ENCODE results near the gene ARHGAP25. TPM values are rescaled to one million over a fixed set of nuclear protein-coding genes. Genes with fewer than 3 reads are reported as not detected.

Gene ARHGAP25
- total and polyA plus RNA-seq, 2 donors (not counting 3 experiments of a cell fraction or from before 2014, with no cell fraction given), result 0.50 to 2.0 TPM

DNA sequence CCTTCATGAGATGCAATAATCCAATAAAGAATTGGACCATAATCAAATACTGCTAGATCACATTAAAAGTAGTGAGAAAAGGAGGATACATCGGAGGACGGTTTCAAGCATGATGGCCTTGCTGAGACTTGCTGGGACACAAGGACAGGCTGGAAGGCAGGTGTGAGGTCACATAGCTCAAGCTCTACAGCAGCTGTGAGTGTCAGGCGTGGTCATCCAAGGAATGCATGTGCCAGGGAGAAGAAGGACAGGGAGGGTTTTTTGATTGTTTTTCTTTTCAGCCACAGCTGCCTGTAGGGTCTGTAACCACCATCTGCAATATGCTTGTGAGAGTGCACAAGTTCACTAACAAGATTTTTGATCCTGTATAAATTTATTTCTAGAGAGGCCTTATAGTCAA, 79.0 kb downstream of the ARHGAP25 start:
- Histone ChIP-seq H3K27ac (ENCODE audit: insufficient read depth, low read depth, low read length) (no peak overlapping the region), H3K4me1 (ENCODE audit: control insufficient read depth, extremely low read depth, insufficient read depth, low read length) (peaks cover 14% of the 10 kb centered on the region), H3K4me3 (replicated peaks in 1 of 3; ENCODE audit: insufficient read depth in 1 of 3, low read depth in 1 of 3, low read length in 3 of 3) (no peak overlapping the region), H3K36me3 (ENCODE audit: control insufficient read depth in 2 of 2, extremely low read depth in 1 of 2, insufficient read depth in 2 of 2, low read length in 2 of 2) (no peaks in the 10 kb centered on the region), H2AFZ (ENCODE audit: low read depth, low read length) (no peak overlapping the region), H3K9ac (replicated peaks; ENCODE audit: extremely low read depth, insufficient read depth, low read length) (no peak overlapping the region), H3K27me3 (ENCODE audit: control insufficient read depth in 2 of 2, insufficient read depth in 2 of 2, low read length in 2 of 2) (no peaks in the 10 kb centered on the region), H4K20me1 (replicated peaks; ENCODE audit: control insufficient read depth, extremely low read depth, insufficient read depth, low read length) (no peaks in the 10 kb centered on the region), H3K79me2 (ENCODE audit: control insufficient read depth, insufficient read depth, low read length) (no peaks in the 10 kb centered on the region), H3K4me2 (ENCODE audit: insufficient read depth, low read length) (no peak overlapping the region), H3K9me3 (replicated peaks; ENCODE audit: control insufficient read depth, insufficient read depth, low read length) (no peaks in the 10 kb centered on the region), H3K9me1 (replicated peaks; ENCODE audit: control insufficient read depth, extremely low read depth, insufficient read depth, low read length) (no peaks in the 10 kb centered on the region)
- TF ChIP-seq EZH2 (IDR thresholded peaks at IDR 0.05; ENCODE audit: borderline replicate concordance, low read depth, low read length, severe bottlenecking) (no peak), POLR2A (IDR thresholded peaks at IDR 0.05; ENCODE audit: low read depth, low read length) (no peak), POLR2AphosphoS5 (IDR thresholded peaks at IDR 0.05; ENCODE audit: insufficient read depth, low read depth, low read length) (no peak), GATA2 (IDR thresholded peaks at IDR 0.05; ENCODE audit: insufficient read depth, insufficient read length, low read depth, low read length) (no peak), MAX (IDR thresholded peaks at IDR 0.05; ENCODE audit: insufficient read depth, insufficient read length) (no peak), FOS (IDR thresholded peaks at IDR 0.05; ENCODE audit: borderline replicate concordance, insufficient read depth, low read length) (no peak), MYC (IDR thresholded peaks at IDR 0.05; ENCODE audit: low read depth, low read length) (no peak), CTCF (IDR thresholded peaks at IDR 0.05; ENCODE audit: extremely low read depth in 1 of 2, insufficient read depth in 1 of 2, low read depth in 1 of 2, low read length in 2 of 2) (no peak), JUN (IDR thresholded peaks at IDR 0.05; ENCODE audit: borderline replicate concordance, insufficient read depth, insufficient read length, low read depth) (no peak)
- FAIRE-seq (no peak), DNase-seq (ENCODE audit: low read depth, low spot score) (no peak)
- dilution Hi-C loops (cut with MboI; ENCODE audit: extremely low pct_ligation_motif_present, low sequenced_read_pairs) (no loop called here), intact Hi-C loops (cut with micrococcal nuclease) (no loop called here)
- CTCF ChIA-PET, result interaction anchor here (1.1 kb wide), 1 partner anchor 62 kb away, joined by 3 read pairs; no protein-coding TSS in a partner anchor
- no TSS peak for BruUV-seq (replicated peaks)
- POLR2A ChIA-PET, result no interaction called here

All from endothelial cell of umbilical vein (primary cell).